ENCODE results near the gene UGT1A9.

The UGT1A9 gene

GRCh38 chr2:233819884-233820773, 148.4 kb downstream of the UGT1A9 start:
- DNase-seq, result no peak

- DNase-seq, result no peak
These were observed 149.0 kb downstream of the UGT1A9 start for GRCh38 chr2:233820774-233821105.

GRCh38 chr2:233821196-233821595, 149.5 kb downstream of the UGT1A9 start:
- no peak for DNase-seq

GRCh38 chr2:233821709-233822100, 150.0 kb downstream of the UGT1A9 start:
- no peak for DNase-seq

GRCh38 chr2:233822101-233822771, 150.5 kb downstream of the UGT1A9 start:
- DNase-seq, result no peak
